Heart left ventricle (tissue), 16 donors: ENCODE measurements around the gene KDSR. TPM values are rescaled to one million over a fixed set of nuclear protein-coding genes. Genes with fewer than 3 reads are reported as not detected.

Source experiments
- ATAC-seq, 4 donors: fragments of 200-7000 bp; cut with Tn5 transposase; one replicate each; pipeline ENCODE4 v1.9.1; 2020 to 2022; ENCODE audit warnings: moderate library complexity in 4 of 4, mild to moderate bottlenecking in 3 of 4, moderate number of reproducible peaks in 1 of 4
- DNase-seq, 5 donors: peaks; one replicate each; pipeline ENCODE4 v3.0.0-alpha.2; 2020
- H3K27ac ChIP-seq, 12 donors: fragments of 200-600 bp; sonication (generic) in 4 of 12; one replicate each; pipeline versions ENCODE4 v1.5.0 to v1.8.0; 2016 to 2022; ENCODE audit warnings: mild to moderate bottlenecking in 2 of 12
- H3K27me3 ChIP-seq, 9 donors: fragments of 200-600 bp; sonication (generic) in 2 of 9; one replicate each; pipeline versions ENCODE4 v1.5.1 to v1.8.0; 2016 to 2022; ENCODE audit warnings: mild to moderate bottlenecking in 3 of 9
- H3K36me3 ChIP-seq, 9 donors: fragments of 200-600 bp; sonication (generic) in 2 of 9; one replicate each; pipeline versions ENCODE4 v1.5.0 to v1.8.0; 2018 to 2022; ENCODE audit warnings: mild to moderate bottlenecking in 2 of 9
- H3K4me1 ChIP-seq, 12 donors: fragments of 200-600 bp; sonication (generic) in 4 of 12; one replicate each; pipeline versions ENCODE4 v1.5.0 to v1.8.0; 2016 to 2022; ENCODE audit warnings: mild to moderate bottlenecking in 3 of 12
- H3K4me3 ChIP-seq, 12 donors: fragments of 200-600 bp; sonication (generic) in 4 of 12; one replicate each; pipeline versions ENCODE4 v1.5.0 to v1.8.0; 2017 to 2022; ENCODE audit warnings: mild to moderate bottlenecking in 9 of 12, moderate library complexity in 4 of 12
- H3K9me3 ChIP-seq, 12 donors: fragments of 200-600 bp; sonication (generic) in 4 of 12; one replicate each; pipeline versions ENCODE4 v1.5.0 to v1.8.0; 2016 to 2022; ENCODE audit warnings: mild to moderate bottlenecking in 1 of 12
- CTCF ChIP-seq, 12 donors: fragments of 200-600 bp; sonication (generic) in 4 of 12; IDR thresholded peaks; one replicate each; pipeline versions ENCODE4 v1.5.0 to v1.8.0; 2018 to 2022; ENCODE audit warnings: antibody characterized with exemption in 12 of 12, mild to moderate bottlenecking in 5 of 12
- POLR2A ChIP-seq, 2 donors: fragments of 450-650 bp; IDR thresholded peaks; one replicate each; pipeline ENCODE4 v1.6.1; 2017; ENCODE audit warnings: antibody characterized with exemption in 2 of 2, mild to moderate bottlenecking in 2 of 2, moderate library complexity in 2 of 2
- WGBS, 4 donors: extraction: QIAGEN DNeasy Blood & Tissue Kit in 2 of 4; methylation state at CpG; one replicate each; pipeline versions ENCODE4 v1.1.5 to v1.1.7; 2013 to 2018; 5-methylcytosine and 5-hydroxymethylcytosine counted together
- intact Hi-C, 10 donors: fragments of 100-400 bp; cut with DNase I; formaldehyde crosslinking; loops; one replicate each; pipeline versions ENCODE4 v1.11.1 to v1.14.2; 2022
- polyA plus RNA-seq, 2 donors: library from polyadenylated mRNA; stranded (reverse); fragments of 200-250 nt; gene quantifications; one replicate each; pipeline ENCODE4 v1.2.3, GENCODE V29; 2013
- total RNA-seq, 9 donors: library from RNA; depleted of rRNA in 2 of 9; stranded (reverse); fragments of >200 nt in 2 of 9; fragmentation: NEBNext Ultra II Directional in 3 of 9; extraction: Animal tissue kit (Norgen Biotek cat#: 25700) in 3 of 9; gene quantifications; one replicate each; pipeline versions ENCODE4 v1.1.0 to v1.2.4, GENCODE V29; 2016 to 2023
- donor health status: ischemic (EF 13 %, LVEDD 7.1; RV severe dilation, severe dysfunction).
- donor health status: healthy with polysubstance abuse.
- donor health status: DM: no; HTN: yes; CAD: no.
- donor health status: DM: no; HTN: no; CAD: no.
- donor health status: ischemic (EF 25% LVEDD 6.9; RV normal size, moderate dysfunction).
- donor health status: ischemic (EF 25% LVEDD 5.7; RV mildly dilated, moderate dysfunction).
- donor health status: healthy.
- donor health status: DM: yes; HTN: yes; CAD: no.
- donor health status: ischemic (EF 35%, LVEDD 5.7; RV mildly dilated, moderate dysfunction).
- donor health status: nonischemic (EF 11% LVEDD 7.7; RV severe dilation, severe dysfunction).
- donor health status: DM: yes; HTN: yes; CAD: no.
- donor health status: PGD.
- donor health status: ischemic (EF 29% LVEDD 5.4; RV normal size, mild dysfunction).
- donor health status: nonischemic (EF 23%, LVEDD 6.1; RV moderate dilation, normal function).

Gene KDSR
- total and polyA plus RNA-seq, 11 donors, result 10.7 to 45.6 (median 36.5) TPM

- no peak for DNase-seq
- intact Hi-C loops, result loop anchor here in 3 of 10 donors (10.0 kb wide), 3 partner anchors 49 to 159 kb away; no protein-coding TSS in a partner anchor
- no peak overlapping the region for H3K27ac ChIP-seq
- H3K36me3 ChIP-seq, result no peaks in the 10 kb centered on the region
- TF ChIP-seq CTCF (IDR thresholded peaks at IDR 0.05), result no peak
- H3K4me1 ChIP-seq, result peaks cover 0 to 60% (median 24%) of the 10 kb centered on the region in 12 donors
- H3K27me3 ChIP-seq, result peaks cover 0 to 6% (median 0%) of the 10 kb centered on the region in 9 donors
- no peaks in the 10 kb centered on the region for H3K9me3 ChIP-seq
- 66 to 76% (median 71%) methylated on average over 4 of the region's 4 CpGs for WGBS, 4 donors
- no peak overlapping the region for H3K4me3 ChIP-seq
- no peak for ATAC-seq
Measured at GRCh38 chr18:63314062-63314790, 52.8 kb downstream of the KDSR start.

GRCh38 chr18:63313396-63313917 is 53.5 kb downstream of the KDSR start:
- Histone ChIP-seq H3K27ac (no peak overlapping the region), H3K36me3 (no peaks in the 10 kb centered on the region), H3K9me3 (no peaks in the 10 kb centered on the region), H3K4me1 (peaks cover 0 to 55% (median 21%) of the 10 kb centered on the region in 12 donors), H3K4me3 (no peak overlapping the region), H3K27me3 (peaks cover 0 to 6% (median 0%) of the 10 kb centered on the region in 9 donors)
- no peak for TF ChIP-seq CTCF (IDR thresholded peaks at IDR 0.05)
- no peak for TF ChIP-seq POLR2A (IDR thresholded peaks at IDR 0.05)
- WGBS, 4 donors, result 77 to 84% (median 84%) methylated on average over 5 of the region's 5 CpGs
- no peak for ATAC-seq
- DNase-seq, result no peak
- intact Hi-C loops, result loop anchor here in 3 of 10 donors (10.0 kb wide), 3 partner anchors 49 to 159 kb away; no protein-coding TSS in a partner anchor

GRCh38 chr18:63312737-63313395 is 54.1 kb downstream of the KDSR start:
- no peak for DNase-seq
- intact Hi-C loops, result loop anchor here in 3 of 10 donors (10.0 kb wide), 3 partner anchors 48 to 158 kb away; no protein-coding TSS in a partner anchor
- Histone ChIP-seq H3K9me3 (no peaks in the 10 kb centered on the region), H3K27me3 (no peaks in the 10 kb centered on the region), H3K27ac (no peak overlapping the region), H3K4me3 (no peak overlapping the region), H3K4me1 (peaks cover 0 to 59% (median 26%) of the 10 kb centered on the region in 12 donors), H3K36me3 (no peaks in the 10 kb centered on the region)
- ATAC-seq, result no peak
- 76 to 86% (median 78%) methylated on average over 5 of the region's 5 CpGs for WGBS, 4 donors
- TF ChIP-seq CTCF (IDR thresholded peaks at IDR 0.05) (no peak), POLR2A (IDR thresholded peaks at IDR 0.05) (no peak)

- Histone ChIP-seq H3K27ac (no peak overlapping the region), H3K36me3 (no peaks in the 10 kb centered on the region), H3K9me3 (no peaks in the 10 kb centered on the region), H3K4me1 (peaks cover 0 to 59% (median 26%) of the 10 kb centered on the region in 12 donors), H3K4me3 (no peak overlapping the region), H3K27me3 (no peaks in the 10 kb centered on the region)
- no peak for ATAC-seq
- intact Hi-C loops, result loop anchor here in 3 of 10 donors (10.0 kb wide), 3 partner anchors 47 to 157 kb away; no protein-coding TSS in a partner anchor
- TF ChIP-seq CTCF (IDR thresholded peaks at IDR 0.05), result no peak
- no peak for TF ChIP-seq POLR2A (IDR thresholded peaks at IDR 0.05)
- WGBS, 4 donors, result 97 to 100% (median 98%) methylated on average over 3 of the region's 3 CpGs
- no peak for DNase-seq
Measured at GRCh38 chr18:63312019-63312409, 55.0 kb downstream of the KDSR start.
